Tibial artery (tissue), 4 donors: ENCODE measurements around the gene CALM3.

Experiments used
- DNase-seq, 2 donors: peaks; one replicate each; pipeline ENCODE4 v3.0.0-alpha.2; 2019
- H3K27ac ChIP-seq, 2 donors: fragments of 200-600 bp; sonication (generic) in 1 of 2; 1 replicate in 1 of 2; 2 replicates in 1 of 2; pipeline ENCODE4 v1.5.1; 2018 to 2019; ENCODE audit warnings: mild to moderate bottlenecking in 1 of 2
- H3K27me3 ChIP-seq, 2 donors: fragments of 200-600 bp; sonication (generic) in 1 of 2; one replicate each; pipeline versions ENCODE4 v1.5.1 to v1.6.0; 2016 to 2019
- H3K36me3 ChIP-seq, 3 donors: fragments of 200-600 bp; sonication (generic) in 2 of 3; one replicate each; pipeline ENCODE4 v1.5.1; 2016 to 2019; ENCODE audit warnings: mild to moderate bottlenecking in 2 of 3
- H3K4me1 ChIP-seq, 4 donors: fragments of 200-600 bp; sonication (generic) in 2 of 4; 1 replicate in 3 of 4; 2 replicates in 1 of 4; pipeline ENCODE4 v1.5.1; 2016 to 2019
- H3K4me3 ChIP-seq, 2 donors: fragments of 200-600 bp; sonication (generic) in 1 of 2; 1 replicate in 1 of 2; 2 replicates in 1 of 2; pipeline ENCODE4 v1.5.1; 2018 to 2019; ENCODE audit warnings: mild to moderate bottlenecking in 2 of 2
- H3K9me3 ChIP-seq, 3 donors: fragments of 200-600 bp; sonication (generic) in 1 of 3; one replicate each; pipeline ENCODE4 v1.5.1; 2016 to 2019
- intact Hi-C: fragments of 100-400 bp; cut with DNase I; formaldehyde crosslinking; loops from one replicate; pipeline ENCODE4 v1.15.0; 2023; ENCODE audit warnings: low total_unique reads
- TF ChIP-seq, protein P1 (sequence below), 2 experiments: fragments of 200-600 bp in 1 of 2; fragments of 450-650 bp in 1 of 2; IDR thresholded peaks; one replicate each; pipeline ENCODE4 v1.5.1; 2017 to 2019; ENCODE audit warnings: antibody characterized with exemption in 2 of 2, mild to moderate bottlenecking in 1 of 2, moderate library complexity in 1 of 2

CALM3 gene

DNA sequence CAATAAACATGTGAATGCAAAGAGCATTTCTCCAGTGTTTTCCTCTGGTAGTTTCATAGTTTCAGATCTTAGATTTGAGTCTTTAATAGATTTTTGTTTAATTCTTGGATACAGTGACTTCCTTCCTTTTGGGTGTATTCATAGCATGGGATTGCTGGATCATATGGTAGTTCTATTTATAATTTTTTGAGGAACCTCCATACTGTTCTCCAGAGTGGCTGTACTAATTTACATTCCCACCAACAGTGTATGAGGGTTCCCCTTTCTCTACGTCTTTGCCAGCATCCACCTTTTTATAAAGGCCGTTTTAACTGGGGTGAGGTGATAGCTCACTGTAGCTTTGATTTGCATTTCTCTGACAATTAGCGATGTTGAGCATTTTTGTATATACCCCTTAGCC is 9.3 kb upstream of the CALM3 start:
- Histone ChIP-seq H3K27me3 (no peaks in the 10 kb centered on the region), H3K4me1 (no peaks in the 10 kb centered on the region), H3K4me3 (no peak overlapping the region), H3K27ac (no peak overlapping the region), H3K9me3 (no peaks in the 10 kb centered on the region), H3K36me3 (no peaks in the 10 kb centered on the region)
- intact Hi-C loops = no loop called here
- TF ChIP-seq, protein P1, sequence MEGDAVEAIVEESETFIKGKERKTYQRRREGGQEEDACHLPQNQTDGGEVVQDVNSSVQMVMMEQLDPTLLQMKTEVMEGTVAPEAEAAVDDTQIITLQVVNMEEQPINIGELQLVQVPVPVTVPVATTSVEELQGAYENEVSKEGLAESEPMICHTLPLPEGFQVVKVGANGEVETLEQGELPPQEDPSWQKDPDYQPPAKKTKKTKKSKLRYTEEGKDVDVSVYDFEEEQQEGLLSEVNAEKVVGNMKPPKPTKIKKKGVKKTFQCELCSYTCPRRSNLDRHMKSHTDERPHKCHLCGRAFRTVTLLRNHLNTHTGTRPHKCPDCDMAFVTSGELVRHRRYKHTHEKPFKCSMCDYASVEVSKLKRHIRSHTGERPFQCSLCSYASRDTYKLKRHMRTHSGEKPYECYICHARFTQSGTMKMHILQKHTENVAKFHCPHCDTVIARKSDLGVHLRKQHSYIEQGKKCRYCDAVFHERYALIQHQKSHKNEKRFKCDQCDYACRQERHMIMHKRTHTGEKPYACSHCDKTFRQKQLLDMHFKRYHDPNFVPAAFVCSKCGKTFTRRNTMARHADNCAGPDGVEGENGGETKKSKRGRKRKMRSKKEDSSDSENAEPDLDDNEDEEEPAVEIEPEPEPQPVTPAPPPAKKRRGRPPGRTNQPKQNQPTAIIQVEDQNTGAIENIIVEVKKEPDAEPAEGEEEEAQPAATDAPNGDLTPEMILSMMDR (IDR thresholded peaks at IDR 0.05) = no peak
- no peak for DNase-seq

DNA sequence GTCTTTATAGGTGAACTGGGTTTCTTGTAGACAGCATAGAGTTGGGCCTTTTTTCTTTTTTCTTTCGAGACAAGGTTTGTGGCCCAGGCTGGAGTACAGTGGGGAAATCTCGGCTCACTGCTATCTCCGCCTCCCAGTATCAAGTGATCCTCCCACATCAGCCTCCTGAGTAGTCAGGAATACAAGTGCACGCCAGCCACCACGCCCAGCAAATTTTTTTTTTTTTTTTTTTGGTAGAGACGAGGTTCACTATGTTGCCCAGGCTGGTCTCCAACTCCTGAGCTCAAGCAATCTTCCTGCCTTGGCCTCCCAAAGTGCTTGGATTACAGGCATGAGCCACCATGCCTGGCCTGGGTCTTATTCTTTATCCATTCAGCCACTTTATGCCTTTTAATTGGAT is 5.1 kb upstream of the CALM3 start:
- H3K27ac ChIP-seq = no peak overlapping the region

DNA sequence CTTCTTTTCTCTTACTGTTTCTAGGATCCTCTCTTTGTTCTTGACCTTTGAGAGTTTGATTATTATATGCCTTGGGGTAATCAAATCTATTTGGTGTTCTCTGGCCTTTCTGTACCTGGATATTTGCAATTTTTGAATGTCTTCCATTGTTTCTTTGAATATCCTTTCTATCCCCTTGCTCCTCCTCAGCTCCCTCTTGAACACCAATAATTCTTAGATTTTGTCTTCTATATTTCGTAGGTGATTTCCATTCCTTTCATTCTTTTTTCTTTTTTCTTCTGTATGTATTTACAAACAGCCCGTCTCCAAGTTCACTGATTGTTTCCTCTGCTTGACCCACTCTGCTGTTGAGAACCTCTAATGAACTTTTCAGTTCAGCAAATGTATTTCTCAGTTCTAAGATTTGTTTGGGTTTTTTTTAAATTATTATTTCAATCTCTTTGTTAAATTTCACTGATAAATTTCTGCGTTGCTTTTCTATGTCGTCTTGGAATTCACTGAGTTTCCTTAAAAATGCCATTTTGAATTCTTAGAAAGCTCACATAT is 2.7 kb upstream of the CALM3 start:
- H3K4me3 ChIP-seq = no peak overlapping the region
- H3K9me3 ChIP-seq = peaks cover 0 to 2% (median 0%) of the 10 kb centered on the region in 3 donors
- H3K27me3 ChIP-seq = no peaks in the 10 kb centered on the region
- H3K27ac ChIP-seq = no peak overlapping the region
- TF ChIP-seq, protein P1 (IDR thresholded peaks at IDR 0.05) = no peak
- DNase-seq = no peak
- peaks cover 0 to 23% (median 13%) of the 10 kb centered on the region in 4 donors for H3K4me1 ChIP-seq
- H3K36me3 ChIP-seq = no peaks in the 10 kb centered on the region
- intact Hi-C loops = no loop called here

More for the DNA sequence above, 5.1 kb upstream of the CALM3 start:
- H3K9me3 ChIP-seq = peaks cover 0 to 2% (median 0%) of the 10 kb centered on the region in 3 donors
- DNase-seq = no peak
- intact Hi-C loops = no loop called here
- no peak overlapping the region for H3K4me3 ChIP-seq
- H3K27me3 ChIP-seq = no peaks in the 10 kb centered on the region
- TF ChIP-seq, protein P1 (IDR thresholded peaks at IDR 0.05) = no peak
- no peaks in the 10 kb centered on the region for H3K36me3 ChIP-seq
- H3K4me1 ChIP-seq = peaks cover 0 to 6% (median 6%) of the 10 kb centered on the region in 4 donors

DNA sequence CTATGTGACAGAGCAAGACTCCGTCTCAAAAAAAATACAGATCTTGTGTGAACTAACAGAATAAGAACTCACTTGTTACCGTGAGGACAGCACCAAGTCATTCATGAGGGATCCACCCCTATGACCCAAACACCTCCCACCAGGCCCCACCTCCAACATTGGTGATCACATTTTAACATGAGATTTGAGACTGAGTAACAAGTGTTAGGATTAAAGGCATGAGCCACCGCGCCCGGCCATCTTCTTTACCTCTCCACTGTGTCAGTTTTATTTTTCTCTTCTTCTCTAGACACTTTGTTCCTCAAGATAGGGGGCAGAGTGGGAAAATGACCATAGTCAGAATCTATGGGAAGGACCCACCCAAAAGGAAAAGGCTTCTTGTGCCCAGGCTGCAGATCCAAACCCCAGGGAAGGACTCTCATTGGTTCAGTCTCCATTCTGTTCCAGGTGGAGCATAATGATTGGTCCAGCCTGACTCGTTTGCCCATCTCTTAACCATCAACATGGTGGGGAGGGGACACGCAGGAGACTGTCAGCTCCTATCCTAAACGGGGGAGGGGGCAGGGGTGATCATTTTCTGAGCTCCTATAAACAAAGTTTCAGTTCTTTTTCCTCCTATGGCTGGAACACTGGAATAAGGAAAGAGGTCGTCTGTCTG is 1.3 kb upstream of the CALM3 start:
- TF ChIP-seq, protein P1 (IDR thresholded peaks at IDR 0.05) = no peak
- Histone ChIP-seq H3K27ac (peak overlapping the region; percentile 99 to 100), H3K27me3 (no peaks in the 10 kb centered on the region), H3K4me3 (peak overlapping the region; percentile 99 to 100), H3K9me3 (peaks cover 0 to 2% (median 0%) of the 10 kb centered on the region in 3 donors), H3K36me3 (no peaks in the 10 kb centered on the region), H3K4me1 (peaks cover 0 to 37% (median 27%) of the 10 kb centered on the region in 4 donors)
- no peak for DNase-seq
- intact Hi-C loops = no loop called here

DNA sequence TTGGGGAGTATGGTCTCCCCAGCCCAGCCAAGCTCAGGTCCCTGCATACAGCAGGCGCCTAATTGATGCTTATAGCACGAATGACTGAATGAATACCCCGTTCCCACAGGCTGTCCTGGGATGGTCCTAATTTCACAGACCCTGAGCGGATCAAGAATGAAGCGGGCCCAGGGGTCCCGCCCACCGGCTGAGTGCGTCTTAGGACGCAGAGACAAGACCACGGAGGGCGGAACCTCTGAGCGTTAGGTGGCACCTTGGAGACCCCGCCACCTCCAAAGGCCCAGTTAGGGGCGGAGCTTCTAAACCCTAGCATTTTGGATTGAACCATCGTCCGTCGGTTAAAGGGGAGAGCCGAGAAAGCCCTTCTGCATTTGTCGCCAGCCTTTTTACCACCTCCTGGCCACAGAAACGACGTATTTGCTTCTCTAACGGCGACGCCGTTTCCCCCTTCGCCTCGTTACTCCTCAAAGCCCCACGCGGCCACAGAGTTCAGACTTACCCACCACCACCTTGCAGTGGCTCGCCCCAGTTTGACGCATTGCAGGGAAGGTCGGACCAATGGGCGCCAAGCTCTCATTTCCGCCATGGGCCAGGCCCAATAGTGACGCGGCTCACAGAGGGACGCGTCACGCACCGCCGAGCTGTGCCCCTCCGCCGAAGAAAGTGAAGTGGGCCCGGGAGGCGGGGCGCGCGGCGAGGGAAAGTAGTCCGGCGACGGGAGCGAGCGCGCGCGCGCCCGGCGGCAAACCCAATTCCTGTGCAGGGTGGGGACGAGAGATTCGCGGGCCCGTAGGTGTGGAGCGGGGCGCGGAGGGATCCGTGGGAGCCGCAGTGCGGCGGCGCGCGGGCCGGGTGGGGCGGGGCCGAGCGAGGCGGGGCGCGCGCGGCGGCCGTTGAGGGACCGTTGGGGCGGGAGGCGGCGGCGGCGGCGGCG is 479 bp upstream of the CALM3 start:
- intact Hi-C loops = no loop called here
- Histone ChIP-seq H3K27ac (peak overlapping the region; percentile 99 to 100), H3K27me3 (no peaks in the 10 kb centered on the region), H3K4me3 (peak overlapping the region; percentile 99 to 100), H3K36me3 (peaks cover 0 to 1% (median 0%) of the 10 kb centered on the region in 3 donors), H3K9me3 (peaks cover 0 to 2% (median 0%) of the 10 kb centered on the region in 3 donors), H3K4me1 (peaks cover 0 to 45% (median 35%) of the 10 kb centered on the region in 4 donors)
- TF ChIP-seq, protein P1 (IDR thresholded peaks at IDR 0.05) = peak in 1 of 2 experiments; percentile 20
- peak; percentile 97 to 99 for DNase-seq
